Natural killer cell (primary cell): ENCODE measurements around the gene NR3C2. TPM values are rescaled to one million over a fixed set of nuclear protein-coding genes. Genes with fewer than 3 reads are reported as not detected.

Experiments
- ATAC-seq, 3 donors: fragments of 150-1000 bp in 2 of 3; fragments of 200-7000 bp in 1 of 3; cut with Tn5 transposase; 1 replicate in 1 of 3; 2 replicates in 2 of 3; pipeline ENCODE4 v1.10.0; 2021; ENCODE audit warnings: mild to moderate bottlenecking in 2 of 3, moderate library complexity in 2 of 3
- DNase-seq, 2 donors: peaks; one replicate each; pipeline versions ENCODE4 v3.0.0 to v3.0.0-alpha.2; 2013 to 2021; ENCODE audit warnings: mixed read lengths in 1 of 2
- H3K27ac ChIP-seq: one replicate; pipeline ENCODE4 v1.5.1; 2013; ENCODE audit warnings: mild to moderate bottlenecking, low read length
- H3K27me3 ChIP-seq: one replicate; pipeline ENCODE4 v1.6.1; 2013; ENCODE audit warnings: low read length; ENCODE audit not compliant: control insufficient read depth, insufficient read depth
- H3K36me3 ChIP-seq: one replicate; pipeline ENCODE4 v1.6.1; 2013; ENCODE audit warnings: low read length; ENCODE audit not compliant: control insufficient read depth, insufficient read depth
- H3K4me1 ChIP-seq: one replicate; pipeline ENCODE4 v1.6.1; 2013; ENCODE audit warnings: low read length; ENCODE audit not compliant: control insufficient read depth, insufficient read depth
- H3K4me3 ChIP-seq: one replicate; pipeline ENCODE4 v1.5.1; 2013; ENCODE audit warnings: low read length
- H3K9me3 ChIP-seq: one replicate; pipeline ENCODE4 v1.6.1; 2013; ENCODE audit warnings: low read length; ENCODE audit not compliant: control insufficient read depth, insufficient read depth
- H3K27ac Mint-ChIP-seq, 2 donors: one replicate each; pipeline ENCODE4 v1.8.0; 2022; ENCODE audit warnings: mild to moderate bottlenecking in 2 of 2, mixed read lengths in 2 of 2, moderate library complexity in 1 of 2
- H3K27me3 Mint-ChIP-seq, 2 donors: one replicate each; pipeline ENCODE4 v1.8.0; 2022; ENCODE audit warnings: low read depth in 2 of 2, mixed read lengths in 2 of 2
- H3K36me3 Mint-ChIP-seq: one replicate; pipeline ENCODE4 v1.8.0; 2022; ENCODE audit warnings: mixed read lengths
- H3K4me1 Mint-ChIP-seq, 2 donors: one replicate each; pipeline ENCODE4 v1.8.0; 2022; ENCODE audit warnings: mixed read lengths in 2 of 2
- H3K4me3 Mint-ChIP-seq: one replicate; pipeline ENCODE4 v1.8.0; 2022; ENCODE audit warnings: mild to moderate bottlenecking, moderate library complexity, mixed read lengths
- H3K9me3 Mint-ChIP-seq, 2 donors: one replicate each; pipeline ENCODE4 v1.8.0; 2022; ENCODE audit warnings: mixed read lengths in 2 of 2
- CTCF ChIP-seq: fragments of 200-600 bp; IDR thresholded peaks from one replicate; pipeline ENCODE4 v1.8.0; 2022; ENCODE audit warnings: antibody characterized with exemption
- WGBS: methylation state at CpG from one replicate; pipeline ENCODE4 v1.1.7; 2013; ENCODE audit warnings: missing lambda C conversion rate; ENCODE audit not compliant: insufficient coverage; 5-methylcytosine and 5-hydroxymethylcytosine counted together
- intact Hi-C: fragments of 100-400 bp; cut with micrococcal nuclease; formaldehyde crosslinking; loops from one replicate; pipeline ENCODE4 v1.14.2; 2022
- total RNA-seq, 4 donors: library from RNA; stranded (reverse); fragments of 120-200 nt in 1 of 4; gene quantifications; one replicate each; pipeline versions ENCODE4 v1.2.3 to v1.2.4, GENCODE V29; 2013 to 2022

Gene NR3C2
- total RNA-seq, 3 donors from 2014 or later (not counting 1 experiment from before 2014, with no cell fraction given): 4.2 to 8.6 (median 6.3) TPM

DNA sequence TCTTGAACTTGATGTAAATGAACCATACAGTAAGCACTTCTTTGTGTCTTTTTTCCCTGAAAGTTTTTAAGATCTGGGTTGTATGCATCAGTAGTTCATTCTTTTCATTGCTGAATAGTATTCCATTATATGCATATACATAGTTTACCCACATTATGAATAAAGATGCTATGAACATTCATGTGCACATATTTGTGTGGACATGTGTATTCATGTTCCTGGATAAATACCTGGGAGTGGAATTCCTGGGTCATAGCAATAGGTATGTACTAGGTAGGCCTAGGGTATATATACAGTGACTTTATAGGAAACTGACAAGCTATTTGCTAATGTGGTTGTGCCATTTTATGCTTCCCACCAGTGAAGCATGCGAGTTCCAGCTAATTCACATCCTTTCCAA is 215.9 kb downstream of the NR3C2 start:
- no peak overlapping the region for H3K27ac Mint-ChIP-seq
- H3K4me3 Mint-ChIP-seq: no peak overlapping the region
- no peaks in the 10 kb centered on the region for H3K9me3 Mint-ChIP-seq
- intact Hi-C loops: no loop called here
- no CpG with 5 or more reads among the region's 1 CpG for WGBS
- no peak overlapping the region for H3K27ac ChIP-seq
- no peaks in the 10 kb centered on the region for H3K36me3 Mint-ChIP-seq
- H3K36me3 ChIP-seq: no peaks in the 10 kb centered on the region
- H3K4me3 ChIP-seq: no peak overlapping the region
- no peak for ATAC-seq
- no peaks in the 10 kb centered on the region for H3K4me1 ChIP-seq
- H3K27me3 Mint-ChIP-seq: no peaks in the 10 kb centered on the region
- no peak for TF ChIP-seq CTCF
- no peak for DNase-seq
- no peaks in the 10 kb centered on the region for H3K4me1 Mint-ChIP-seq
- H3K27me3 ChIP-seq: no peaks in the 10 kb centered on the region
- H3K9me3 ChIP-seq: no peaks in the 10 kb centered on the region

GRCh38 chr4:148225639-148226038 is 216.6 kb downstream of the NR3C2 start:
- WGBS: 57% methylated on average over 1 of the region's 1 CpG
- no peak overlapping the region for H3K27ac ChIP-seq
- DNase-seq: no peak
- no peaks in the 10 kb centered on the region for H3K36me3 Mint-ChIP-seq
- H3K9me3 ChIP-seq: no peaks in the 10 kb centered on the region
- no peaks in the 10 kb centered on the region for H3K4me1 Mint-ChIP-seq
- no peak overlapping the region for H3K4me3 Mint-ChIP-seq
- no peaks in the 10 kb centered on the region for H3K9me3 Mint-ChIP-seq
- H3K27me3 Mint-ChIP-seq: no peaks in the 10 kb centered on the region
- no peaks in the 10 kb centered on the region for H3K36me3 ChIP-seq
- no peak overlapping the region for H3K27ac Mint-ChIP-seq
- intact Hi-C loops: no loop called here
- H3K4me1 ChIP-seq: no peaks in the 10 kb centered on the region
- no peak for ATAC-seq
- TF ChIP-seq CTCF: no peak
- no peaks in the 10 kb centered on the region for H3K27me3 ChIP-seq
- H3K4me3 ChIP-seq: no peak overlapping the region

- Mint-ChIP-seq H3K4me1 (no peaks in the 10 kb centered on the region), H3K9me3 (no peaks in the 10 kb centered on the region), H3K36me3 (no peaks in the 10 kb centered on the region), H3K4me3 (no peak overlapping the region), H3K27me3 (no peaks in the 10 kb centered on the region), H3K27ac (no peak overlapping the region)
- H3K9me3 ChIP-seq: no peaks in the 10 kb centered on the region
- H3K4me1 ChIP-seq: no peaks in the 10 kb centered on the region
- DNase-seq (no peak), ATAC-seq (no peak)
- intact Hi-C loops: no loop called here
- no peak overlapping the region for H3K27ac ChIP-seq
- no peak for TF ChIP-seq CTCF
- 55% methylated on average over 3 of the region's 3 CpGs for WGBS
- no peaks in the 10 kb centered on the region for H3K36me3 ChIP-seq
- no peak overlapping the region for H3K4me3 ChIP-seq
- no peaks in the 10 kb centered on the region for H3K27me3 ChIP-seq
These were observed 217.7 kb downstream of the NR3C2 start for GRCh38 chr4:148224476-148224875.

DNA sequence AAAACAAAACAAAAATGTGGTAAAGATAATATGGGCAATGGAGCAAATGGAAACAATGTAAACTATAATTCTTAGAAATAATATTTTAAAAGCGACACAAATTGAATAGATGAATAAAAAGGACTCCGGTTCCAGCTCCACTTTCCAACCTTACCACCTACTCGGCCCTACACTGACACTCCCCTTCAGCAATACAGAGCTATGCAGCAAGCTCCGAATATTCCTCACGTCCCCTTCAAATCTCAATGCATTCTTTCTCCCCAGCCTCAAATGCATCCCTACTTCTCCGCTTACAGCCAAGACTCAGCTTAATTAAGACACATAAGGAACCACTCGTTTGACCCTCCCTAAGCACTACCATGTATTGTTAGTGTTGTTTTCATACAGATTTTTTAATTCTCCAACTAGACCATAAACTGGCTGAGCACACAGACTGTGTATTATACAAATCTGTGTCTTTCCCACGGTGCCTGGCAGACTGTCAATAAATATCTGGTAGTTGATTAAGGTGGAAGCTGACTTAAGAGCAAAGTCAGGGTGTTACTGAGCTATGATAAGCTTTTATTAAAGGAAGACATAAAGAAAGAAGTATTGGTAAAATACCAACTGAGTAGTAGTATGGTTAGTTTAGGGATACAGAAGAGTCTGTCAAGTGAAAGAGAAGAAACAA is 219.1 kb downstream of the NR3C2 start:
- Mint-ChIP-seq H3K27me3 (no peaks in the 10 kb centered on the region), H3K9me3 (no peaks in the 10 kb centered on the region)

More for the DNA sequence above, 219.1 kb downstream of the NR3C2 start:
- H3K27ac Mint-ChIP-seq: no peak overlapping the region
- no peaks in the 10 kb centered on the region for H3K27me3 ChIP-seq
- H3K36me3 Mint-ChIP-seq: no peaks in the 10 kb centered on the region
- H3K27ac ChIP-seq: no peak overlapping the region
- H3K4me3 ChIP-seq: no peak overlapping the region
- ATAC-seq: no peak
- intact Hi-C loops: no loop called here
- H3K4me1 ChIP-seq: no peaks in the 10 kb centered on the region
- H3K9me3 ChIP-seq: no peaks in the 10 kb centered on the region
- H3K36me3 ChIP-seq: no peaks in the 10 kb centered on the region
- 96% methylated on average over 7 of the region's 8 CpGs for WGBS
- no peak for DNase-seq
- no peak for TF ChIP-seq CTCF
- H3K4me3 Mint-ChIP-seq: no peak overlapping the region
- H3K4me1 Mint-ChIP-seq: peaks cover 5% of the 10 kb centered on the region in 2 donors
